Measurements from ENCODE around the gene PSMB7. TPM values are rescaled to one million over a fixed set of nuclear protein-coding genes. Genes with fewer than 3 reads are reported as not detected.
A peak's percentile ranks its signal among the peaks of the same experiment; 100 is the strongest.

The PSMB7 gene
- total and polyA plus RNA-seq, 2 of the 4 experiments (the other 2 are of a cell fraction) = 340 to 430 TPM

DNA sequence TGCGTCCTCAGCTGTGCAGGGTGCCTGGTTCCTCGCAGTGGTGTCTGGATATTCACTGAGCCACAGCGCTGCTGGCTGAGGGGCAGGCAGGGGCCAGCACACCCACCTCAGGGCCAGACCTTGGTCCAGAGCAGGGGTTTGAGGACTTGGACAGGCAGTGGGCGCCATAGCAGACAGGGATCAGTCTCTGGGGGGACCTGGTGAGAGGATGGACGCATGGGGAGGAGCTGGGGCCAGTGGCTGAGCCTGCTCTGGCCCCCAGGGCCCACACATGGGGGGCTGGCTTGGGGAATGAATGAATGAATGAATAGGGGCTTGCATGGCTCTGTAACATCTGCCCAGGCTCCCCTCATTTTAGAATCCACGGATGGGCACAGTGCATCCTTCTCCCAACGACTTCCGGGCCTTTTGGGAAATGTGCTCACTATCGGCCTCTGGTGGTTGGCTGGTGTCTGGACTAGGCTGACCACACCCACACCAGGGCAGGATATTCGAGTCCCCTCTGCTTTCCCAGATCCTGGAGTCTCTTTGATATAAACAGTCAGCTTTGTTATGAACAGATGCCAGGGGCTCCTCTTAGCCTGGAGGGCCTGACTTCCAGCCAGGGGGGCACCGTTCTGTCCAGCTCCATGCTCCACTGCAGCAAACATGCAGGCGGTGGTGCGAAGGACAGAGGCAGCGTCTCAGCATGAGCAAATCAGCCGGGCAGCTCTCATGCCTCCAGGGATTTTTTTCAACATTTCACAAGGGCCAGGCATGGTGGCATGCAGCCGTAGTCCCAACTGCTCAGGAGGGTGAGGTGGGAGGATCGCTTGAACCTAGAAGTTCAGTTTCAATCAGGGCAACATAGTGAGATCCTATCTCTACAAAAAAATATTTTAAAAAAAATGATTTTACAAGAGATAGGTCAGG is 94.9 kb downstream of the PSMB7 start:
- peak overlapping the region; percentile 32 for H2BK120ac ChIP-seq (ENCODE audit: low read depth, low read length)
- H4K8ac ChIP-seq (ENCODE audit: low read depth in 2 of 2, low read length in 2 of 2) = peak overlapping the region in 1 of 2 experiments; percentile 72; a peak in 2 of 4 replicates
- no TSS peak for BruUV-seq (replicated peaks)
- H3K9me3 ChIP-seq (ENCODE audit: control insufficient read depth, insufficient read depth, low read length) = no peaks in the 10 kb centered on the region
- in situ Hi-C loops (cut with MboI; ENCODE audit: low sequenced_read_pairs) = loop anchor here (5.0 to 25.0 kb wide), 2 partner anchors 193 to 783 kb away; no protein-coding TSS in a partner anchor
- H3K4ac ChIP-seq (ENCODE audit: low read depth, low read length) = peak overlapping the region; percentile 75
- H2BK15ac ChIP-seq (ENCODE audit: low read depth, low read length) = no peak overlapping the region
- no peak overlapping the region for H3K9ac ChIP-seq (ENCODE audit: low read depth, low read length)
- peaks cover 4% of the 10 kb centered on the region; the same call in 1 of the 2 replicates for H3K9me1 ChIP-seq (ENCODE audit: insufficient read depth, low read length)
- H3K27ac ChIP-seq (ENCODE audit: insufficient read depth, low read length) = peak overlapping the region; percentile 36
- H2AK5ac ChIP-seq (ENCODE audit: low read depth, low read length) = peak overlapping the region; percentile 73
- ChIA-PET CTCF (interaction anchor here (0.7 kb wide), 1 partner anchor 188 kb away, joined by 4 read pairs; no protein-coding TSS in a partner anchor), POLR2A (ENCODE audit: unreplicated experiment) (interaction anchor here (0.6 to 0.8 kb wide), 2 partner anchors 11 to 332 kb away, joined by 3 to 6 read pairs; no protein-coding TSS in a partner anchor)
- H2AFZ ChIP-seq (replicated peaks; ENCODE audit: low read length, poor library complexity) = peak overlapping the region; percentile 77
- H3K4me3 ChIP-seq (ENCODE audit: insufficient read depth, low read depth, low read length) = no peak overlapping the region
- peak overlapping the region; percentile 77 for H4K91ac ChIP-seq (ENCODE audit: insufficient read depth, low read depth, low read length)
- DNase-seq = peak; percentile 60
- H3K14ac ChIP-seq (replicated peaks; ENCODE audit: low read depth, low read length) = no peak overlapping the region
- peaks cover 6% of the 10 kb centered on the region; the same call in 1 of the 2 replicates for H3K4me1 ChIP-seq (ENCODE audit: control insufficient read depth, insufficient read depth, low read length)
- peak; percentile 96 for ATAC-seq (ENCODE audit: low read depth)
- peaks cover 67% of the 10 kb centered on the region for H3K36me3 ChIP-seq (ENCODE audit: control insufficient read depth, insufficient read depth, low read length)
- peak overlapping the region; percentile 13; the same call in 1 of the 2 replicates for H2BK20ac ChIP-seq (ENCODE audit: low read depth, low read length)
- peak overlapping the region; percentile 34 for H2BK5ac ChIP-seq (ENCODE audit: low read depth, low read length, poor library complexity, severe bottlenecking)
- no peaks in the 10 kb centered on the region for H3K27me3 ChIP-seq (ENCODE audit: control insufficient read depth, insufficient read depth, low read length)
- H3K79me1 ChIP-seq (ENCODE audit: low read depth in 1 of 2, low read length in 2 of 2) = peaks cover 19 to 56% of the 10 kb centered on the region in 2 experiments
- no peak overlapping the region for H3K56ac ChIP-seq (ENCODE audit: extremely low read depth, insufficient read depth, low read length)
- WGBS, 2 experiments (ENCODE audit: extremely low coverage in 2 of 2, insufficient read length in 1 of 2) = 89% methylated on average over 3 of the region's 17 CpGs; no CpG with 5 or more reads in 1 of the 2 experiments
- H3K4me2 ChIP-seq (ENCODE audit: low read depth, low read length) = no peak overlapping the region
- dilution Hi-C loops (cut with HindIII; ENCODE audit: low sequenced_read_pairs, unreplicated experiment) = no loop called here
- no peak overlapping the region for H3K18ac ChIP-seq (ENCODE audit: low read depth, low read length)
- peaks cover 9% of the 10 kb centered on the region for H4K20me1 ChIP-seq (ENCODE audit: insufficient read depth, low read length)
- intact Hi-C loops (cut with micrococcal nuclease) = loop anchor here (1.0 kb wide), 1 partner anchor 193 kb away; no protein-coding TSS in a partner anchor
- no peak overlapping the region for H3K23ac ChIP-seq (ENCODE audit: low read depth, low read length)
- H2AK9ac ChIP-seq (replicated peaks; ENCODE audit: low read depth, low read length, poor library complexity) = peak overlapping the region; percentile 91
- peak overlapping the region; percentile 38; the same call in 1 of the 2 replicates for H4K5ac ChIP-seq (ENCODE audit: low read depth, low read length)
- TF ChIP-seq MXI1 (IDR thresholded peaks at IDR 0.05; ENCODE audit: borderline replicate concordance, low read depth, low read length) (no peak), BHLHE40 (IDR thresholded peaks at IDR 0.05; ENCODE audit: low read depth, low read length) (no peak), NFE2L2 (IDR thresholded peaks at IDR 0.05; ENCODE audit: low read depth, low read length) (no peak), CEBPB (IDR thresholded peaks at IDR 0.05; ENCODE audit: low read depth, low read length) (no peak), CHD1 (IDR thresholded peaks at IDR 0.05; ENCODE audit: low read depth, low read length) (no peak), POLR2A (IDR thresholded peaks at IDR 0.05; ENCODE audit: low read depth, low read length) (no peak), FOS (IDR thresholded peaks at IDR 0.05; ENCODE audit: low read depth, low read length) (no peak), SMC3 (IDR thresholded peaks at IDR 0.05; ENCODE audit: low read depth, low read length) (peak; percentile 88), MAFK (IDR thresholded peaks at IDR 0.05; ENCODE audit: low read depth, low read length) (no peak), RAD21 (IDR thresholded peaks at IDR 0.05; ENCODE audit: low read length) (peak; percentile 82)
- TF ChIP-seq, protein P1, sequence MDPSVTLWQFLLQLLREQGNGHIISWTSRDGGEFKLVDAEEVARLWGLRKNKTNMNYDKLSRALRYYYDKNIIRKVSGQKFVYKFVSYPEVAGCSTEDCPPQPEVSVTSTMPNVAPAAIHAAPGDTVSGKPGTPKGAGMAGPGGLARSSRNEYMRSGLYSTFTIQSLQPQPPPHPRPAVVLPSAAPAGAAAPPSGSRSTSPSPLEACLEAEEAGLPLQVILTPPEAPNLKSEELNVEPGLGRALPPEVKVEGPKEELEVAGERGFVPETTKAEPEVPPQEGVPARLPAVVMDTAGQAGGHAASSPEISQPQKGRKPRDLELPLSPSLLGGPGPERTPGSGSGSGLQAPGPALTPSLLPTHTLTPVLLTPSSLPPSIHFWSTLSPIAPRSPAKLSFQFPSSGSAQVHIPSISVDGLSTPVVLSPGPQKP (IDR thresholded peaks at IDR 0.05; ENCODE audit: borderline replicate concordance, low read depth, low read length) = no peak
- TF ChIP-seq, protein P2, sequence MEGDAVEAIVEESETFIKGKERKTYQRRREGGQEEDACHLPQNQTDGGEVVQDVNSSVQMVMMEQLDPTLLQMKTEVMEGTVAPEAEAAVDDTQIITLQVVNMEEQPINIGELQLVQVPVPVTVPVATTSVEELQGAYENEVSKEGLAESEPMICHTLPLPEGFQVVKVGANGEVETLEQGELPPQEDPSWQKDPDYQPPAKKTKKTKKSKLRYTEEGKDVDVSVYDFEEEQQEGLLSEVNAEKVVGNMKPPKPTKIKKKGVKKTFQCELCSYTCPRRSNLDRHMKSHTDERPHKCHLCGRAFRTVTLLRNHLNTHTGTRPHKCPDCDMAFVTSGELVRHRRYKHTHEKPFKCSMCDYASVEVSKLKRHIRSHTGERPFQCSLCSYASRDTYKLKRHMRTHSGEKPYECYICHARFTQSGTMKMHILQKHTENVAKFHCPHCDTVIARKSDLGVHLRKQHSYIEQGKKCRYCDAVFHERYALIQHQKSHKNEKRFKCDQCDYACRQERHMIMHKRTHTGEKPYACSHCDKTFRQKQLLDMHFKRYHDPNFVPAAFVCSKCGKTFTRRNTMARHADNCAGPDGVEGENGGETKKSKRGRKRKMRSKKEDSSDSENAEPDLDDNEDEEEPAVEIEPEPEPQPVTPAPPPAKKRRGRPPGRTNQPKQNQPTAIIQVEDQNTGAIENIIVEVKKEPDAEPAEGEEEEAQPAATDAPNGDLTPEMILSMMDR (conservative IDR thresholded peaks at IDR 0.05; ENCODE audit: low read depth, low read length) = peak; percentile 83
- TF ChIP-seq, protein P3, sequence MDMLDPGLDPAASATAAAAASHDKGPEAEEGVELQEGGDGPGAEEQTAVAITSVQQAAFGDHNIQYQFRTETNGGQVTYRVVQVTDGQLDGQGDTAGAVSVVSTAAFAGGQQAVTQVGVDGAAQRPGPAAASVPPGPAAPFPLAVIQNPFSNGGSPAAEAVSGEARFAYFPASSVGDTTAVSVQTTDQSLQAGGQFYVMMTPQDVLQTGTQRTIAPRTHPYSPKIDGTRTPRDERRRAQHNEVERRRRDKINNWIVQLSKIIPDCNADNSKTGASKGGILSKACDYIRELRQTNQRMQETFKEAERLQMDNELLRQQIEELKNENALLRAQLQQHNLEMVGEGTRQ (IDR thresholded peaks at IDR 0.05; ENCODE audit: low read depth, low read length) = no peak
